ENCODE measurements around the gene GGCX.

GGCX gene

DNA sequence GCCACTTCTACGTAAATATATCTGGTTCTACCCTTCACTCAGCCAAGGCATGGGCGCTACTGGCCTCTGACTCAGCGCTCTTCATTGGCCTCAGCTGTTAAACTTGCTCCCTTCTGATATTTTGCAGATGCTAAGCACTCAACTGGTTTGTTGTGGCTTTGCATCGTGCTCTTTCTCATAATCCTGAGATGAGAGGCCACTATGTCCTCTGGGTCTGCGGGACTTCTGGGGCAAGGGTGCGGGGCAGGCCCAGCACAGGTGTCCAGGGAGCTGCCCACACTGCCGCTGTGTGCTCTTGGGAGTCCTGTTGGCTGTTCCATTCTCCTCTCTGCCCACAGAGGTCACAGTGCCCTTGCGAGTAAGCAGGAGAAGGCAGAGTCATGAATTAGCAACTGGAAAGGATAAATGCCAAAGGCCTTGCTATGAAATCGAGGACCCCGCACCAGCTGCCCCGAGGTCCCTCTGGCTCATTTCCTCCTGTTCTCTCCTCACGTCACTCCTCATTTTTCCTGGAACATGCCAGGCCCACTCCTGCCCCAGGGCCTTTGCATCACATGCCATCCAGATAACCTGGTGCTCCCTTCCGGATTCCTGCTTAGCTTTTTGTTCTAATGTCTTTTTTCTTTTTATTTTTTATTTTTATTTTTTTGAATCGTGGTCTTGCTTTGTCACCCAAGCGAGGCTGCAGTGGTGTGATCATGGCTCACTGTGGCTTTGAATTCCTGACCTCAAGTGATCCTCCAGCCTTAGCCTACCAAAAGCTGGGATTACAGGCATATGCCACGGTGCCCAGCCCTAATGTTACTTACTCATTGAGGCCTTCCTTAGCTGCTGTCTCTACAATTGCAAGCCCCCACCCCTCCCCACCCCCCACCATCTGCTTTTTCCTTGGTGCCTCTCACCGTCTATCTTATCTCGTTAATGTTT is 57.2 kb downstream of the GGCX start:
- TF ChIP-seq ZNF623 (tag by site-specific recombination; IDR thresholded peaks at IDR 0.05): peak; percentile 93
- no peak for TF ChIP-seq ZBTB7A (tag by site-specific recombination; IDR thresholded peaks at IDR 0.05; ENCODE audit: low read depth)
- Histone ChIP-seq H3K4me3 (ENCODE audit: low read depth, low read length) (no peak overlapping the region), H3K27ac (ENCODE audit: extremely low read depth, low read depth, low read length) (no peak overlapping the region), H3K36me3 (ENCODE audit: control insufficient read depth in 2 of 2, insufficient read depth in 1 of 2, low read length in 2 of 2) (no peaks in the 10 kb centered on the region), H3K4me1 (ENCODE audit: control insufficient read depth, insufficient read depth, low read length) (no peaks in the 10 kb centered on the region), H3K9me3 (ENCODE audit: control insufficient read depth, insufficient read depth, low read depth, low read length) (no peaks in the 10 kb centered on the region)
- POLR2A ChIA-PET: interaction anchor here (1.2 to 4.0 kb wide), 3 partner anchors 32 to 66 kb away, joined by 3 to 22 read pairs (median 8); partner anchors contain the start of gene MAT2A
- CTCF ChIA-PET: no interaction called here

DNA sequence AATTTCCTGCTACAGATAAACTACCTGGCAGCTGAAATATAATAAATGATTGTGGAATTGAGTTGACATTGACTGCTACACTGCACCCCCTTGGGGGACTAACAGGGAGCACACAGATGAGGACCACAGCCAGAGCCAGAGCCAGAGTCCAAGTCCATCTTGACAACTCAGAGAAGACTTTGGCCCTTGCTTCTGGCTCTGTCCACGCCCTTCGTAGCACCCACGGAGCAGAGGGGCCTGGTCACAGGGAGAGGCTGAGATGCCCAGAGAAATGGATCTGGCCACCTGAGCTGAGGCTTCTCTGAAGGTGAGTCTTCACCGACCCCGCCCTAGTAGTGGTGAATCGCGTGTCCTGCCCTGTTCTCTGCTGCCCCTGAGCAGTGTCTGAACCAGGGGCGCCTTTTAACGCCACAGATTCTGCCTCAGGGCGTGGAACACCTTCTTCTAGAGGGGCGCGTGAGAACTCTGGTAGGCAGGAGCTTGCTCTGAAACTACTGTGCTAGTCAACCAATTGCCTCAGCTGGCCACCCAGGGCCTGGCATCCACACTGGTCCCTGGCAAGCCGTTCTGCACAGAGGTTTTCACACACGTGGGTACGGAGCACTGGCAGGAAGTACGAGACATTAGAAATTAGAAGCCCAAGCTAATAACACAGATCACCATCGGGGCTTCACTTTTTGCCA is 58.0 kb downstream of the GGCX start:
- Histone ChIP-seq H3K9me3 (ENCODE audit: control insufficient read depth, insufficient read depth, low read depth, low read length) (no peaks in the 10 kb centered on the region), H3K4me1 (ENCODE audit: control insufficient read depth, insufficient read depth, low read length) (no peaks in the 10 kb centered on the region), H3K36me3 (ENCODE audit: control insufficient read depth in 2 of 2, insufficient read depth in 1 of 2, low read length in 2 of 2) (no peaks in the 10 kb centered on the region), H3K27ac (ENCODE audit: extremely low read depth, low read depth, low read length) (no peak overlapping the region), H3K4me3 (ENCODE audit: low read depth, low read length) (no peak overlapping the region)
- POLR2A ChIA-PET: interaction anchor here (1.3 to 4.0 kb wide), 2 partner anchors 31 to 35 kb away, joined by 8 to 22 read pairs; partner anchors contain the start of gene MAT2A
- no peak for TF ChIP-seq ZNF324 (tag by site-specific recombination; IDR thresholded peaks at IDR 0.05)
- no peak for TF ChIP-seq ZNF629 (tag by site-specific recombination; IDR thresholded peaks at IDR 0.05)
- TF ChIP-seq GFI1B (tag by site-specific recombination; IDR thresholded peaks at IDR 0.05): no peak
- no peak for TF ChIP-seq ZNF792 (tag by site-specific recombination; IDR thresholded peaks at IDR 0.05)
- CTCF ChIA-PET: no interaction called here

DNA sequence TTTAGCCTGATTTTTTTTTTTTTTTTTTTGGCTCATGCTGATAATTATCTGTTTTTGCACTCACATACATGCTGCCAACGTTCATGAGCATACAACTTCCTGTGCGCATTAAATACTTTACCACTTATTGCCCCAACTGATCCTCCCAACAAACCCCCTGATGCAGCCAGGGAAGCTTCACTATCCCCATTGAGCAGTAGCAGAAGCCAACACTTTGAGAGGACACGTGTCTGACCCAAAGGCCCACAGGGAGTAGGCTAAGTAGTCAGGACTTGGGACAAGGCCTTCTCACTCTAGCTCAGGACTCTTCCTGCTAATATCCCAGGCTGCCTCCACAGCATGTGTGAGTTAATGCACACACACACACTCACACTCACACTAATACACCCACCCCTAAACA is 58.6 kb downstream of the GGCX start:
- Histone ChIP-seq H3K4me3 (ENCODE audit: low read depth, low read length) (no peak overlapping the region), H3K9me3 (ENCODE audit: control insufficient read depth, insufficient read depth, low read depth, low read length) (no peaks in the 10 kb centered on the region), H3K36me3 (ENCODE audit: control insufficient read depth in 2 of 2, insufficient read depth in 1 of 2, low read length in 2 of 2) (no peaks in the 10 kb centered on the region), H3K4me1 (ENCODE audit: control insufficient read depth, insufficient read depth, low read length) (no peaks in the 10 kb centered on the region), H3K27ac (ENCODE audit: extremely low read depth, low read depth, low read length) (no peak overlapping the region)
- TF ChIP-seq, protein P1, sequence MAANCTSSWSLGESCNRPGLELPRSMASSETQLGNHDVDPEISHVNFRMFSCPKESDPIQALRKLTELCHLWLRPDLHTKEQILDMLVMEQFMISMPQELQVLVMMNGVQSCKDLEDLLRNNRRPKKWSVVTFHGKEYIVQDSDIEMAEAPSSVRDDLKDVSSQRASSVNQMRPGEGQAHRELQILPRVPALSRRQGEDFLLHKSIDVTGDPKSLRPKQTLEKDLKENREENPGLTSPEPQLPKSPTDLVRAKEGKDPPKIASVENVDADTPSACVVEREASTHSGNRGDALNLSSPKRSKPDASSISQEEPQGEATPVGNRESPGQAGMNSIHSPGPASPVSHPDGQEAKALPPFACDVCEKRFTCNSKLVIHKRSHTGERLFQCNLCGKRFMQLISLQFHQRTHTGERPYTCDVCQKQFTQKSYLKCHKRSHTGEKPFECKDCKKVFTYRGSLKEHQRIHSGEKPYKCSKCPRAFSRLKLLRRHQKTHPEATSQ (tag by site-specific recombination; IDR thresholded peaks at IDR 0.05): no peak
- TF ChIP-seq ZFP41 (tag by site-specific recombination; IDR thresholded peaks at IDR 0.05; ENCODE audit: borderline replicate concordance): no peak
- ChIA-PET CTCF (no interaction called here), POLR2A (interaction anchor here (1.3 kb wide), 1 partner anchor 31 kb away, joined by 8 read pairs; no protein-coding TSS in a partner anchor)

DNA sequence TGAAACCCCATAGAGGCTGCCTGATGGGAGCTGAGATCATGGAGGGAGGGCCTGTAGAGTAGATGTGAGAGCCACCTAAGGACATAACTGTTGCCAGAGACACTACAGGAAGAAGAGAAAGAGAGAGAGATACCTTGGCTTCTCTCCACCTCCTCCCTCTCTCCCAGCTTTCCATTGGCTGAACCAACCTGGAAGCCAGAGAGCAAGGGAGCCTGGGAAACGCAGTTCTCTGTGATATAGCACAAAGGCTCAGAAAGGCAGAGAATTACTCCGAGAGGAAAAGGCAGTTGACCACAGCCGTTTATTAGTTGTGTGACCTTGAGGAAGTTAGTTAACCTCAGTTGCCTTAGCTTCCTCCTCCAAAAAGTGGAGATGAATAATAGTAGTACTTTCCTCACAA is 60.0 kb downstream of the GGCX start:
- ChIA-PET CTCF (interaction anchor here (2.0 kb wide), 1 partner anchor 82 kb away, joined by 6 read pairs; no protein-coding TSS in a partner anchor), POLR2A (interaction anchor here (1.1 to 1.3 kb wide), 2 partner anchors 37 to 45 kb away, joined by 3 to 5 read pairs; partner anchors contain the start of gene MAT2A)
- Histone ChIP-seq H3K36me3 (ENCODE audit: control insufficient read depth in 2 of 2, insufficient read depth in 1 of 2, low read length in 2 of 2) (no peaks in the 10 kb centered on the region), H3K4me1 (ENCODE audit: control insufficient read depth, insufficient read depth, low read length) (no peaks in the 10 kb centered on the region), H3K27ac (ENCODE audit: extremely low read depth, low read depth, low read length) (no peak overlapping the region), H3K4me3 (ENCODE audit: low read depth, low read length) (no peak overlapping the region), H3K9me3 (ENCODE audit: control insufficient read depth, insufficient read depth, low read depth, low read length) (no peaks in the 10 kb centered on the region)
- no peak for TF ChIP-seq ZNF624 (tag by site-specific recombination; IDR thresholded peaks at IDR 0.05)

DNA sequence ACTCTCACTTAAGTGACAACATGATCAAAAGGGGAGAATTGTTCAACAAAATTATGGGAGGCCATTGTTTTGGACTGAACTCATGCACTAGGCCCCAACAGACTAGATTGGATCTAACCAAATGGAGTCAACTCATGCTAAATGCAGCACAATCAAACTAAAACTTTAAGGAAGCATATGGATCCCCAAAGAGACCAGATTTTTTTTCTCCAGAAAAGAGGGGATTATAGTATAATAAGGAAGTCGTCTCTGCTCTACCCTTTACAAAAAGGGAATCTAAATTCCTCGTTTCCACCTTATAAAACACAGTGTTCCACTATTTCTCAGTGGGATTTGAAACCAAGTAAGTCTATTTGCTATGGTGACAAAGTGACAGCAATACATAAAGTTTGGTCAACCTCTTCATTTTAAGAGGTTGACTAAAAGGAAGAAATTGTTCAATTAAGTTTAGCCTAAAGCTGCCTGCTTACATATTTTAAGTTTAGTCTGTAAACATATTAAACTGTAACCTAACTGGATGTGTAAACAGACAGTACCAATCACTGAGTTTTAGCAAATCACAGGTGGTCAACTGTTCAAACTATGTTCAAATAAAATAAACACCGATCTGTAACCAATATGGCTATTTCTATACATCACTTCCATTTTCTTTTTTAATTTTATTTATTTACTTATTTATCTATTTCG is 63.2 kb downstream of the GGCX start:
- ChIA-PET POLR2A (interaction anchor here (1.7 kb wide), 1 partner anchor 41 kb away, joined by 6 read pairs; the partner anchor contains the start of gene MAT2A), CTCF (no interaction called here)
- Histone ChIP-seq H3K36me3 (ENCODE audit: control insufficient read depth in 2 of 2, insufficient read depth in 1 of 2, low read length in 2 of 2) (no peaks in the 10 kb centered on the region), H3K4me3 (ENCODE audit: low read depth, low read length) (no peak overlapping the region), H3K9me3 (ENCODE audit: control insufficient read depth, insufficient read depth, low read depth, low read length) (no peaks in the 10 kb centered on the region), H3K27ac (ENCODE audit: extremely low read depth, low read depth, low read length) (no peak overlapping the region), H3K4me1 (ENCODE audit: control insufficient read depth, insufficient read depth, low read length) (no peaks in the 10 kb centered on the region)
- TF ChIP-seq ZIC2 (tag by site-specific recombination; IDR thresholded peaks at IDR 0.05): no peak
- TF ChIP-seq ZNF626 (tag by site-specific recombination; IDR thresholded peaks at IDR 0.05): no peak
- TF ChIP-seq ZNF175 (tag by site-specific recombination; IDR thresholded peaks at IDR 0.05): no peak
- no peak for TF ChIP-seq KLF8 (tag by site-specific recombination; IDR thresholded peaks at IDR 0.05)
- TF ChIP-seq ZBTB20 (tag by site-specific recombination; IDR thresholded peaks at IDR 0.05): no peak
- no peak for TF ChIP-seq SP7 (tag by site-specific recombination; IDR thresholded peaks at IDR 0.05)
- TF ChIP-seq ZNF433 (tag by site-specific recombination; IDR thresholded peaks at IDR 0.05; ENCODE audit: low read depth): no peak
- TF ChIP-seq ZNF324 (tag by site-specific recombination; IDR thresholded peaks at IDR 0.05): no peak
- no peak for TF ChIP-seq GLIS1 (tag by site-specific recombination; IDR thresholded peaks at IDR 0.05)
- TF ChIP-seq KLF7 (tag by site-specific recombination; IDR thresholded peaks at IDR 0.05; ENCODE audit: borderline replicate concordance): no peak
- TF ChIP-seq ZNF354C (tag by site-specific recombination; IDR thresholded peaks at IDR 0.05; ENCODE audit: borderline replicate concordance, low read depth): no peak

Measured in HEK293 (cell line).